GM21723 (cell line): ENCODE measurements around the gene EXOC1.
A peak's percentile ranks its signal among the peaks of the same experiment; 100 is the strongest.
"Not testable (repeated sequence)": the region's sequence is repeated elsewhere in the genome, so short reads cannot be mapped to it uniquely, and the experiment has no call there.

ENCODE experiments used
- ATAC-seq: cut with Tn5 transposase; IDR thresholded peaks from one replicate; pipeline ENCODE4 v1.9.1; 2021; ENCODE audit warnings: mild to moderate bottlenecking, moderate library complexity; ENCODE audit not compliant: unreplicated experiment

EXOC1 gene

DNA sequence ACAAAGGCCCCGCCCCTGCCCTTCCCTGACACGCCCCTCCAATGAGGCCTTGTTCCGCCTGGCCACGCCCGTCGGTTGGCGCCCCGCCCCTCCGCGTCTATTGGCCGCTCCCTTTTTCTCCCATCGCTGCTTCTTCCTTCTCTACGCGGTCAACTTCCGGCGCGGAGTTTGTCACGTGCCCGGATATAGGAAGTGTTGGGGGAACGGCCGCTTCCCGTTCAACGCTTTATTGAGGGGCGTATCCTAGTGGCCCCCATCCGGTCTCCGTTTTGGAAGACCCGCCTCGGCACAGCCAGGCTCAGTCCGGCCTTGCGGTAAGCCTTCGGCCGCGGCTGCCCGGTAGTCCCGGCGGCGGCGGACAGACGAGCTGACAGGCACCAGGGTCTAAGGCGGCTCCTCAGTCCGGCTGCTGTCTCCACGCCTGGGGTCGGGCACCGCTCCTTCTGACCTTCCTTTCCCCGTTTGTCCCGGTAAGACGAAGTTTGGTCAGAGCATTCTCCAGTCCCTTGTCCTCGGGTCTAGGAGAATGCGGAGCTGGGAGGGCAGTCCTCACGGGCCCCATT, at the start of gene EXOC1:
TSS of gene EXOC1 (plus strand) at position 165 of the 563 bp plus-strand sequence. CDS start 4,676 bp downstream, outside the sequence.
- ATAC-seq, result peak; percentile 98

- ATAC-seq, result no peak
Measured at GRCh38 chr4:55807556-55807955, 45.9 kb upstream of the EXOC1 start.

GRCh38 chr4:55808186-55808585, 45.3 kb upstream of the EXOC1 start:
- no peak for ATAC-seq

DNA sequence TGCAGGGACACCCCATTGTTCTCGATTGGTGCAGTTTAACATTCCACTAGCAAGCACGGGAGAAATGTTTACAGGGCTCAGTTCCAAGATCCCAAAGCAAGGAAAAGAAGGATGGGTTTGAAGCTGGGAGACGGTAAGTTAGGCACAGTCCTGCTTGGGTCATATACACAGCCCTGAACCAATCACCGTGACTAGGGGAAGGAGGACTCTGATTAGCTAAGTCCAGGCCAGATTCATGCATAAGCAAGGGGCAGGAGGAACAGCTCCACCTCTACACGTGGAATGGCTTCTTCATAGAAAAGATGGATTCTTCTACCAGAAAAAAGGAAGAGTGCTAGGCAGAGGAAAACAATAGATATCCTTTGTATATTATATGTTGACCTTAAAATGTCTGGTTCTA, 44.8 kb upstream of the EXOC1 start:
- no peak for ATAC-seq

DNA sequence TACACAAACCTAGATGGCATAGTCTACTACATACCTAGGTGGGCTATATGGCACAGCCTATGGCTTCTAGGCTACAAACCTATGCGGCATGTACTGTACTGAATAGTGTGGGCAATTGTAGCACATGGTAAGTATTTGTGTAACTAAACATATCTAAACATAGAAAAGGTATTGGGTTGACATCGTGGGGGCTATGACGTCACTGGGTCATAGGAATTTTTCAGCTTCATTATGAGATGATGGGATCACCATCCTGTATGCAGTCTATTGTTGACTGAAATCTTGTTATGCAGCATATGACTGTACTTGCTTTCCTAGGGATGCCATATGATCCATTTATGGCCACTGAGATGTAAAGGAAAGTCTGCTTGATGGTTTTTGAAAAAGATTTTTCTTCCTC, 35.8 kb upstream of the EXOC1 start:
- no peak for ATAC-seq

GRCh38 chr4:55819634-55820033, 33.8 kb upstream of the EXOC1 start, which contains the start of gene EXOC1L:
Gene EXOC1L, plus strand, starts transcription at chr4:55819790. Its CDS starts 237 bp downstream, at chr4:55820027.
- no peak for ATAC-seq

DNA sequence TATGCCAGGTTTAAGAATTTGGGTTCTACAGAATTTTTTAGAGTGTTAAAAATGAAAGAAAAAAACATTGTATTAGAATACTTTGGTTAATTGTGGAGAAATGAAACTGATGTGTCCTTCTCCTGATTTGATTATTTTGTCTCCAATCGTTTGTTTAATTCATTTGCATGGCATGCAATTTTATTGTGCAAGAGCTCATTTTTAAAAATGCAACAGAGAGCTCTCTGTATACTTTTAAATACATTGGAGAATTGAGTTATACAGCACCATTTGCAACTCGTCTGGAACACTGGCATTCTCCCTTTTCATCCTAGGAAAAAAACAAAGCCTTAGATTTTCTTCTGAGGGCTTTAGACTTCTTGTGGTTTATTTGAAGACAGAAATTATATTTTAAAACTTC, 33.2 kb upstream of the EXOC1 start:
- ATAC-seq, result no peak

- ATAC-seq, result no peak
Measured at GRCh38 chr4:55822329-55822728, 31.1 kb upstream of the EXOC1 start.

DNA sequence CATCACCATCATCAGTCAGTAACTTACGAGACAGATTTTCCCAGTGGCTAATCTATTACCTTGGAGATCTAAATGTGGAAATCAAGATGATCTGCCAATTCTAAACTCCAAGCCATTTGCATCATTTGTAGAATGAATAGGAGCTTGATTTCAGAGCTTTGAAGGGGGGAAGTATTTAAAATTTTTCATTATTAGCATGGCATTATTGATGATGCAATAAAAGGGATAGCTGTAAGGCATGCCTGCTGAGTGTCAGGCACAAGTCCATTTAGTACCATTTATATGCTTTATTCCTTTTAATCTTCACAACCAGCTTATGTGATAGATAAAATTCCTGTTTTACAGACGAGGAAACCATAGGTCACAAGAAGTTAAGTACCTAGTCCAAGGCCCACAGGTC, 28.6 kb upstream of the EXOC1 start:
- ATAC-seq, result no peak

DNA sequence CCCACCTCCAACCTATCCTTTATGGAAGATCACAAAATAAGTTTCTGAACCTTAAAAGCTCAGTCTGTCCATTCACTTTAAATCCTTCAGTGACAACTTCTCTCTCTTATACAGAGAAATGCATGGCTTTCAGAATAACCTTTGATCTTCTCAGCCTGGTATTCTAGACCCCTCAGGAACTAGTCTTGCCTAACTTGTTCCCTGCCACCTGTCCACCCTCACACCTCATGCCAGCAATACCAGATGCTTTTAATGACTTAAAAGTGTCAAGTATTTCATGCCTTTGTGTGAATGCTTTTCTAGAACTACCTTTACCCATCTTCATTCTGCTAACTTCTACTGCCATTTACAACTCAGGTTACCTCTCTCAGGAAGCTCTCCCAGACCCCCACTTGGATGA, 26.5 kb upstream of the EXOC1 start:
- ATAC-seq, result no peak

- no peak for ATAC-seq
Measured at GRCh38 chr4:55827582-55827981, 25.9 kb upstream of the EXOC1 start.

GRCh38 chr4:55830048-55830447, 23.4 kb upstream of the EXOC1 start:
- no peak for ATAC-seq

GRCh38 chr4:55830716-55831115, 22.7 kb upstream of the EXOC1 start:
- no peak for ATAC-seq

DNA sequence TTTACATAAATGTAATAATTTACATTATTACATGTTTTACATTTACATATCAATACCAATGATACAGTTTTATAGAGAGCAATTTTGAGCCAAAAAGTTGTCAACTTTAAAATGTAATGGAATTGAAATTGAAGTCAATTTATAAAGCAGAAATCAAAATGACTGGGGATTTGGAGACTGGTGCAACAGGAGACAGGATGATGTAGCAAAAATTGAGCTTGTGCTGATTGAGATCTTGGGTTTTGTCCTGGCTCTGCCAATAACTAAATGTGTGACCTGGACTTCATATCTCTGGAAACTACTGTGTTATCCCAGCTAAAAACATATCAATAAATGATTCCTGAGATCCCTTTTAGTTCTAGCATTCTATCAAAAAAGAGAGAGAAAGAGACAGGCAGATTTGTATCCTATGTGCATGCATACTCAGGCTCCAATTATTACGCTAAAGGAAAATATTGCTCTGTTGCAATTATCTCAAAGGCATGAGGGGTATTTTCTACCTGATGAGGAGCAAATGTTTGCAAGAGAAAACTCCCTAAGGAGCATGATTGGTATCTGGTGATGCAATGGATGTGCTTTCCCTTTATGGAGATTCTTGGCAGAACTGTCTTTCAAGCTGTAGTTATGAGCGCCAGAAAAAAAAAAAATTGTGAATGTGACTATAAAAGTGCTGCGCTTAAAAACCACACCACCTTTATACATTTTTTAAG, 19.2 kb upstream of the EXOC1 start:
- no peak for ATAC-seq

DNA sequence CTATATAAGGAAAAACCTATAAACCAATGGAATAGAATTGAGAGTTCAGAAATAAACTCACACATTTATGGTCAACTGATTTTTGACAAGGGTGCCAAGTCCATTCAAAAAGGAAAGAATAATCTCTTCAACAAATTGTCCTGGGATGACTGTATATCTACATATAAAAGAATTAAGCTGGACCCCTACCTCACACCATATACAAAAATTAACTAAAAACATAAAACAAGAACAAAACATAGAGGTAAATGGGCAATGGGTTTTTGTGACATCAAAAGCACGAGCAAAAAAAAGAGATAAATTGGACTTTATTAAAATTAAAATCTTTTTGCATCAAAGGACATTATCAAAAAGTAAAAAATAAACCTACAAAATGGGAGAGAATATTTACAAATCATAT, 15.5 kb upstream of the EXOC1 start:
- no peak for ATAC-seq

GRCh38 chr4:55838356-55838755, 15.1 kb upstream of the EXOC1 start:
- ATAC-seq, result no peak

DNA sequence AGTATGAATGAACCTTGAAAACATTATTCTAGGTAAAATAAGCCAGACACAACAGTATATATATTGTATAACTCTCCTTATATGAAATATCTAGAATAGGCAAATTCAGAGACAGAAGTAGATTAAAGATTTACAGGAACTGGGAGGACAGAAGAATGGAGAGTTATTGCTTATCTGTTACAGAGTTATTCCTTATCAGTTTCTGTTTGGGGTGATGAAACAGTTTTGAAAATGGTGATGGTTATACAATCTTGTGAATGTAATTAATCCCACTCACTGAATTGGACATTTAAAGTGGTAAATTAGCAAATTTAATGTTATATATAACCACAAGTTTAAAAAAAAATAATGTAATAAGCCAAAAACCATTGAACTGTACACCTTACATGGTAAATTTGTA, 14.5 kb upstream of the EXOC1 start:
- no peak for ATAC-seq

- no peak for ATAC-seq
Measured at GRCh38 chr4:55840956-55841355, 12.5 kb upstream of the EXOC1 start.

GRCh38 chr4:55841373-55842239, 11.8 kb upstream of the EXOC1 start:
- not testable (repeated sequence) for ATAC-seq

DNA sequence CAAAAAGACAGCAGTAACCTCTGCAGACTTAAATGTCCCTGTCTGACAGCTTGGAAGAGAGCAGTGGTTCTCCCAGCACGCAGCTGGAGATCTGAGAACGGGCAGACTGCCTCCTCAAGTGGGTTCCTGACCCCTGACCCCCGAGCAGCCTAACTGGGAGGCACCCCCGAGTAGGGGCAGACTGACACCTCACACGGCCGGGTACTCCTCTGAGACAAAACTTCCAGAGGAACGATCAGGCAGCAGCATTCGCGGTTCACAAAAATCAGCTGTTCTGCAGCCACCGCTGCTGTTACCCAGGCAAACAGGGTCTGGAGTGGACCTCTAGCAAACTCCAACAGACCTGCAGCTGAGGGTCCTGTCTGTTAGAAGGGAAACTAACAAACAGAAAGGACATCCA, 11.1 kb upstream of the EXOC1 start:
- ATAC-seq, result not testable (repeated sequence)

- ATAC-seq, result no peak
Measured at GRCh38 chr4:55849724-55850123, 3.7 kb upstream of the EXOC1 start.

GRCh38 chr4:55851885-55852284, 1.6 kb upstream of the EXOC1 start:
- ATAC-seq, result no peak
